WI38 (cell line): ENCODE results near the gene TTC31.

Experiments used
- H3K4me3 ChIP-seq: 2 replicates; pipeline ENCODE4 v1.5.1; 2011; ENCODE audit warnings: low read depth, mild to moderate bottlenecking, control low read depth, low read length
- TF ChIP-seq, protein P1 (sequence below): IDR thresholded peaks from 2 replicates; pipeline ENCODE4 v1.5.1; 2012; ENCODE audit warnings: low read depth, mild to moderate bottlenecking, control low read depth, low read length

The TTC31 gene

DNA sequence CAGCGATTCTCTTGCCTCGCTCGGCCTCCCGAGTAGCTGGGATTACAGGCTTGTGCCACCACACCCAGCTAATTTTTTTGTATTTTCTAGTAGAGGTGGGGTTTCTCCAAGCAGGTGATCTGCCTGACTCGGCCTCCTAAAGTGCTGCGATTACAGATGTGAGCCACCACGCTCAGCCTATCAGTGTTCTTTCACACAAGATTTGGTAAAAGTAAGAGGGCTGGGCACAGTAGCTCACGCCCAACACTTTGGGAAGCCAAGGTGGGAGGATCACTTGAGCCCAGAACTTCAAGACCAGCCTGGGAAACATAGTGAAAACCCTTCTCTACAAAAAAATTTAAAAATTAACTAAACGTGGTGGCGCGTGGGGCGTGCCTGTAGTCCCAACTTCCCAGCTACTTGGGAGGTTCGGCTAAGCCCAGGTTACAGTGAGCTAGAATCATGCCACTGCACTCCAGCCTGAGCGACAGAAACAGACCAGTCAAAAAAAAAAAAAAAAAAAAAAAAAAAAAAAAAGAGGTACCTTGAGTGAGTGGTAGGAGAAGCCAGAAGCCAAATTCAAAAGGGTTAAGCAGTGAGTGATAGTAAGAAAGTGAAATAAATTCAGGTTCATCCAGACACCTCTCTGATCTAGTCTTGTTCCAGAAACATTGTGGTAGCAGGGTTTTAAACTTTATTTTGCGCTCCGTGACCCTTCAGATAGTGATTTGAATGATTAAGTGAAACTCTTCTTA, 11.4 kb upstream of the TTC31 start:
- TF ChIP-seq, protein P1, sequence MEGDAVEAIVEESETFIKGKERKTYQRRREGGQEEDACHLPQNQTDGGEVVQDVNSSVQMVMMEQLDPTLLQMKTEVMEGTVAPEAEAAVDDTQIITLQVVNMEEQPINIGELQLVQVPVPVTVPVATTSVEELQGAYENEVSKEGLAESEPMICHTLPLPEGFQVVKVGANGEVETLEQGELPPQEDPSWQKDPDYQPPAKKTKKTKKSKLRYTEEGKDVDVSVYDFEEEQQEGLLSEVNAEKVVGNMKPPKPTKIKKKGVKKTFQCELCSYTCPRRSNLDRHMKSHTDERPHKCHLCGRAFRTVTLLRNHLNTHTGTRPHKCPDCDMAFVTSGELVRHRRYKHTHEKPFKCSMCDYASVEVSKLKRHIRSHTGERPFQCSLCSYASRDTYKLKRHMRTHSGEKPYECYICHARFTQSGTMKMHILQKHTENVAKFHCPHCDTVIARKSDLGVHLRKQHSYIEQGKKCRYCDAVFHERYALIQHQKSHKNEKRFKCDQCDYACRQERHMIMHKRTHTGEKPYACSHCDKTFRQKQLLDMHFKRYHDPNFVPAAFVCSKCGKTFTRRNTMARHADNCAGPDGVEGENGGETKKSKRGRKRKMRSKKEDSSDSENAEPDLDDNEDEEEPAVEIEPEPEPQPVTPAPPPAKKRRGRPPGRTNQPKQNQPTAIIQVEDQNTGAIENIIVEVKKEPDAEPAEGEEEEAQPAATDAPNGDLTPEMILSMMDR: no peak
- H3K4me3 ChIP-seq: peak overlapping the region; percentile 74

DNA sequence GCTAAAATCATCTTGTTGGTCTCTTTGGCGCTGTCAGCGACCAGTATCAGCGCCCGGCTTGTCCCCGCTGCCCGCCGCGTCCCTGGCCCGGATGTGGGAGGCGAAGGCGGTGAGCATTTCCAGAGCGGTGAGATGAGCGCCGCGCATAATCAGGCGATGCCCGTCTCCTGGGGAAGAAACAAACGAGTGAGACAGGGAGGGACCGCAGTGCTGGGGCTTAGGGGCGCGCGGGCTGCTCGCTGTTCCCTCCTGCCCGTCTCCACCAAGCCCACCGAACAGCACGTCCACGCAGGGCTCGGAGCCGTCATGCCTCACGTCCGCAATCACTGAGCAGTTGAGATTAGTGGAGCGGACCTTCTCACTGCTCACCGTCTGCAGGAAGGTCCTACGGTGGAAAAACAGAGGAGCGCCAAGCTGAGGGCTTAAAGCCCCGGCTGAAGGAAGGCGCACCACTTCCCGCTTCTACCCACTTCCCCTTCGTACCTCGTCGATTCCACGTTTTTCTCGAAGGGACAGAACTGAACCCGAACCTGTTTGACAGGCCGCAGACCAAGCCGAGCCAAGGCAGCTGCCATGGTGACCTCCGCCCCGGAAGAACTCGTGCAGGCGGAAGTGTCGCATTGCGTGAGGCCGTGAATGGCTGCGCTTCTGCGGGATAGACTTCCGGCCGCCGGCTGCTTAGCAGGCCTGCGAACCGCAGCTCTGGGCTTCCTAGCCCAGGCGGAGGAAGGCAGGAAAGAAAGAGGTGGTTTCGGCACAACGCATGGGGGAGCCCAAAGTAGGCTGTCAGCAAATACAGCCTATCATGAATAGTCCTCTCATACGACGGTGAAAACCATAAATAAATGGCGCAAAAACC, 10.6 kb upstream of the TTC31 start, which contains the start of gene MRPL53:
MRPL53 (minus strand) TSS at position 595 of the 859 bp plus-strand sequence; CDS start at position 575, 20 bp downstream.
- H3K4me3 ChIP-seq: peak within 1 kb of the TSS; percentile 74
- TF ChIP-seq, protein P1: no peak

DNA sequence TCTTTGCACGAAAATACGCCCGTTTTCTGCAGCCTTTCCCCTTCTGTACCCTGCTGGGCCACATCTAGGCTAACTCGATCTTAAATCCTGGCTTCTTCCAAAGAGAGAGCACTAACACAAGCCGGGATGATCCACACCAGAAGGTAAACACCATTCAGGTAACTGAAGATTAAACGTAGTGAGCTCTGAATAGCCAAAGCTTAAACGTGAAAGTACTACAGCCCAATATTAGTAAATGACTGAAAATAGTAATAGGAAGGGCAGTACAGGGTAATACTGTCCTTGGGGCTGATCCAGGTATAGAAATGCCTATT, 10.0 kb upstream of the TTC31 start:
- H3K4me3 ChIP-seq: peak overlapping the region; percentile 74
- TF ChIP-seq, protein P1: no peak

DNA sequence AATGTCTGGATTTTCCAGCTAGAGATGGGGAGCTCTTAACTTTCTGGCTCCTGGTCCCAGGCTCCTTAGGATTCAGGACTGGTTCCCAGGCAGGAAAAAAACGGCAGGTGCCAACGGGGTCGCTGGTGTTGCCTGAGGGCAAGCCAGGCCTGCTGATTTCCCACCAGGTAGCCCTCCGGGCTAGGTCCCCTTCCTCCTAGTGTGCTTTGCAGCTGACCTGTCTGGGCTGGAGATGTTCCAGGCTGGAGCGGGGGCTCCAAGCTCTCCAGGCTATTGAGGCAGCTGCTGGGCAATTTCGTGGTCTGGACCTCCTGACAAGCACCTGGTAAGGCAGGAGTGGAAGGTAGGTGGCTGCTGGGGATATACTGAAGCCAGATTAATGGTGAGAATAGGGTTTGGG, 8.4 kb upstream of the TTC31 start:
- TF ChIP-seq, protein P1: no peak
- H3K4me3 ChIP-seq: no peak overlapping the region

DNA sequence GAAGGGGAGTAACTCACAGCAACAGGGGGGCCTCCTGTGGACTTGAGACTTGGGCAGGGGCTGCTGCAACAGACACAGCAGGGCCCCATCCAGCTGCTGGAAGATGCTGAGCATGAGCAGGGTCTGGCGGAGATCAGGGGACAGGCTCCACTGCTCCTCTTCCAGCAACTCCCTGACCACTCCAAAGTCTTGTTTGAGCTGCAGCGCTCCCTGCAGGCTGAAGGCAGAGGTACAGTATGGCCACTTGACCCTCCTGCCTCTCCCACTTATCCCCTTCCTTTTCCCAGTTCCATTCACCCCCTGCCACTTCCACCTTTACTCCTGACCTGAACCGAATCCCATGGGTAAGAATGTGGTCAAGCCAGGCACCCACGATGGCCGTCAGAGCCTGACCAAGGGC, 8.0 kb upstream of the TTC31 start:
- no peak overlapping the region for H3K4me3 ChIP-seq
- TF ChIP-seq, protein P1: 0 out of 2 replicates have a peak, but pooled peaks have one; percentile 32

DNA sequence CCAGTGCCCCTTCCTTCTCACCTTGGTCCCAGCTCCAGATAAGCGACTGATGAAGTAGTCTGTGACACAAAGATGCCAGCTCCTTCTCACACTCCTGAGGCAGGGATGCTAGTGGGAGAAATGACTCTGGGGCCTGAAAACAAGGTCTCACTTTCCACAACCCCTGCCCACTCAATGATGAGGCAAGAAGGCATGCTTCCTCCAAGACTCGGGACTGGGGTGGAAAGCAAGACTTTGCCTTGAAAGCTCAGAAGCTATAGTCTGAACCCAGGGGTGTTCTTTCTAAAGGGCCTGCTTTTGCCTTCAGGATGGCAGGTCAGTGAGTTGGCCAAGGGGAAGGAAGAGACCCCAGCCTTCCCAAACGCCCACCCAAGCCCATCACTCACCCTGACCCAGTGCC, 1.4 kb upstream of the TTC31 start:
- TF ChIP-seq, protein P1: no peak
- H3K4me3 ChIP-seq: peak overlapping the region; percentile 93
